ENCODE data around the gene NUFIP2.
"Not testable (repeated sequence)": the region's sequence is repeated elsewhere in the genome, so short reads cannot be mapped to it uniquely, and the experiment has no call there.

The NUFIP2 gene

GRCh38 chr17:29279397-29280070, 14.4 kb downstream of the NUFIP2 start:
- no peak for DNase-seq

- DNase-seq, result no peak
Measured at GRCh38 chr17:29278692-29279091, 15.3 kb downstream of the NUFIP2 start.

DNA sequence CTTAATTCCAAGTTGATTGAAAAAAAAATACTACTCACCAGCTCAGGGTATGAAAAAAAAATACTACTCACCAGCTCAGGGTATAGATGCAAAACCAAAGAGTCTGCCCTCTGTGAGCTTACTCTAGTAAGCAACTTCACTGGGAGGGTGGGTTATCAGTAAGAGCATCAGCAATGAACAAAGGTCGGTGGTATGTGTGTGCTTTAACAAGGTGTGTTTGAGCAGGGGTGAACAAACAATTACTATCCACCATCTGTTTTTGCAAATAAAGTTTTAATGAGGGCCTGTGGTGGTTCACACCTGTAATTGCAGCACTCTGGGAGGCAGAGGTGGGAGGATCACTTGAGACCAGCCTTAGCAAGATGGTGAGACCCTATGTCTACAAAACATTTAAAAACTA, 20.0 kb downstream of the NUFIP2 start:
- no peak for DNase-seq

- not testable (repeated sequence) for DNase-seq
Measured at GRCh38 chr17:29271980-29272379, 22.0 kb downstream of the NUFIP2 start.

- no peak for DNase-seq
Measured at GRCh38 chr17:29263916-29264315, 30.0 kb downstream of the NUFIP2 start.

DNA sequence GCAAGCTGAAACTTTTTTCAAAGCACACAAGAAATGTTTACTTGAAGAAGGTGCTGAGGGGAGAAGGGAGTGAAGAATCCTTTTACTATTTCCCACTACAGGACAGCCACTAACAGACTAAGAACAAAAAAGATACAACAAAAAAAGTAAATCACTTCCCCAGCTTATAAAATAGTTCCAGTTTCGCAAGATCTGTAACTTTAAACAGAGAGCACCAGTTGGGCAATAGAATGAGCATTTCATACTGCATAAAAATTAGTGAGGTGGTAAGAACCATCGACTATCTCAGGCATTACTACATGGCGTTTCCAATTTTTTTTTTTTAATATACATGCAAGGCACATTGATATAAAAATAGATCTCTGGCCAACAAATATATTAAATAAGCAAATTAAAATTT, 36.2 kb downstream of the NUFIP2 start:
- no peak for DNase-seq

DNA sequence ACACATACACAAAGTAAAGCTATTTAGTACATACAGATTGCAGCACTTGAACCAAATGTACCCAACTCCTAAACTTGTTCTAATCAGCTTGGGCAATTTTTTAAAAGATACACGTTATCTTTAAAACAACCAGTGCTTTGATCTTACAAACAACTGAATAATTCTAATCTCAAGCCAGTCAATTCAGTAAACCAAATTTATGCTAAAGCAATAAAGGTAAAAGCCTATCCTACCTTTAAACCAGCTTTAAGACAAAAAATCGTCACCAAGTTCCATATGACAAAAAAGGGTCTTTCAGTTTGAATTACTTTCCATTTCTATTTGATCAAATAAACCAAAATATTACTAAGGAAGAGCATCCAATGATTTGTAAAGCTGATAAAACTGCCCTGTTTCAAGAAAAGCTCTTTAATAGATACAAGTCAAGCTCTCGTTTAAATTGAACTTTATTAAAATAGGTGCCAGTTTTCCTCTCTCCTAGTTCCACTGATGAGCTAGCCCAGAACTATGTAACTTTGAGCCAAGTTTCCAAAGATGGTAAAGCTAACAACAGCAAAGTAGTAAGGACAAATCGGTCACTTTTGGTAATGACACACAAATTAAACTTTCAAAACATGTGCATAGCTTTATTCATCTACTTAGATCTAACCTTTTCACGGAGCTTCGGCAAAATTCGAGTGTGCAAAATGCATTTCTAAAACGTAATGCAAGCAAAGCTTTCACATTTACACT, 37.0 kb downstream of the NUFIP2 start:
- no peak for DNase-seq

- no peak for DNase-seq
Measured at GRCh38 chr17:29255926-29256522, 37.9 kb downstream of the NUFIP2 start.

- DNase-seq, result no peak
Measured at GRCh38 chr17:29253037-29253436, 40.9 kb downstream of the NUFIP2 start.

- DNase-seq, result no peak
Measured at GRCh38 chr17:29252101-29252791, 41.7 kb downstream of the NUFIP2 start.

GRCh38 chr17:29251184-29251583, 42.8 kb downstream of the NUFIP2 start:
- DNase-seq, result no peak

GRCh38 chr17:29250666-29251065, 43.3 kb downstream of the NUFIP2 start:
- DNase-seq, result no peak

GRCh38 chr17:29248845-29249244, 45.1 kb downstream of the NUFIP2 start:
- DNase-seq, result no peak

- no peak for DNase-seq
Measured at GRCh38 chr17:29247219-29247618, 46.7 kb downstream of the NUFIP2 start.

- DNase-seq, result no peak
Measured at GRCh38 chr17:29246628-29247027, 47.3 kb downstream of the NUFIP2 start, which contains the start of gene CRYBA1. Gene CRYBA1 (plus strand): TSS chr17:29246859. CDS start chr17:29246864, 5 bp downstream.

DNA sequence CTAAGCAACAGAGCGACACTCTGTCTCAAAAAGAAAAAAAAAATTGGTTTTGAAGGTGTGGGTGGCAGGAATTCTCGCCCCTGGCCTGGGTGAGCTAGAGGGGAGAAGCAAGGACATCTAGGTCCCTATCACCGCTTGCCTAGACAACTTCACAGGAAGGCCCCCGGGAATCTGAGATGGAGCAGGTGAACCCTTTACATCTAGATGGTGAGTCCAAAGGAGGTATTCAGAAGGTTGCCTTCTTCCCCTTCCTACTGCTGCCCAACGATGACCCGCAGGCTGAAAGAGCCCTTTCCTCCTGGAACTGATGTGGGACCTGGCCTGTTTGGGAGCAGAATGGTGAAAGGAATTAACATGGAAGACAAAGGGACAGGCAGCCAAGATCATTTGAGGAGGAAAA, 48.5 kb downstream of the NUFIP2 start:
- no peak for DNase-seq

- no peak for DNase-seq
Measured at GRCh38 chr17:29243792-29244191, 50.2 kb downstream of the NUFIP2 start.

GRCh38 chr17:29242790-29243189, 51.2 kb downstream of the NUFIP2 start:
- DNase-seq, result no peak

GRCh38 chr17:29242051-29242450, 51.9 kb downstream of the NUFIP2 start:
- DNase-seq, result no peak

DNA sequence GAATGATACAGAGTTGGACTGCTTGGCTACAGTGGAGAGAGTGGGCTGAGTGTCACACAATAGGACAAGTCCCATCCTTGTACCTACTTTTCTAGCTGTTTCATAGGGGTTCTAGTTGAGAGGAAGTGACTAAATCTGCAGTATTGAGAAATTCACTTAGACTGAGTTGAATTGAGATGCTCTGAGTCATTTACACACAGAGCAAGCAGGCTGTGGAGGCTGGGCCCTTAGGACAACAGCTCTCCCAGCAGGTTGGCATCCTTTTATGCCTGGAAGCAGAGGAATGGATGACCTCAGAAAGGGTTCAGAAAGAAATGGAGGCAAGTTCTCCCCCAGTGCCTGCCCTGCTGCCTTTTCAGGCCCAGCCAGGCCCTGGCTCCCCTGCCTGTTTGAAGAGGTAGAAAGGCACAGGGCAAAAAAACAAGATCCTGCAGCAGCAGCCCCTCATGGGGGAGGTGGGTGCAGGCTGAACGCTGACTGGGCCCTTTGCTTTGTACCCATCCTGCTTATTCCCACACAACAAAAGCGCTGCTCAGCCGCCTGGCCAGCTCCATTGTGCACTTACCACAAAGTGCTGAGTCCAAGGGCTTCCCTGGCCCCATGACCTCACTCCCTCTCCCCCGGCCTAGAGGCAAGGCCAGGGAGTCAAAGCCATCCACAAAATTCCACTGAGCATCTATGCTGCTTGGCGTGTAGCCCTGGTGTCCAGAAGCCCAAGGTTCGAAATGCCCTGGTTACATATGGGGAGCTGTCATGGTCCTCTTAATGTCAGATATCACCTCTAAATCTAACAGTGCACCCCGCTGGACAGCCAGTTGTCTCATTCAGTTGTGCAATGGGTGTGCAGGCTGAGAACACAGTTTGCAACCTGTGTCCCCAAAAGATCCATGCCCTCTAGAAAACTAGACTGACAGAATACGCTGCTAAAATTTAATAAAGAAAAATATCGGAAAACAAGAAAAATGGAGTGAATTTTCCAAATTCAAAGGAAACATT, 52.7 kb downstream of the NUFIP2 start:
- DNase-seq, result no peak

DNA sequence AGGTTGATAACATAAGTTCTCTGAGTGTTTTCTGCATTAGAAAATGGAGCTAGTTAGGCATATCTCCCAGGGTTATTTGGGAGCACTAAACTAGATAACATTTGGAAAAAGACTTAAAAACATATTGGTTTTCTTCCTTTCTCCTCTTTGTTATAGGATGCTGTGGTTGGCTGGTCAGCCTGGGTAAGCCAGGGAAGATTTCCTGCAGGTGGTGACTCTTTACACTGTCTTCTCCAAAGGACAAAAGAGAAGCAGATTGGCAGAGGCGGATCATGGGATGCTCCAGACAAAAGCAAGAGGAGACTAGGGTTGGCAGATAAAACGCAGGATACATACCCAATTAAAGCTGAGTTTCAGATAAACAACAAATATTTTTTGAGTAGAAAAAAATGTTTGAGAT, 53.5 kb downstream of the NUFIP2 start:
- DNase-seq, result no peak

DNA sequence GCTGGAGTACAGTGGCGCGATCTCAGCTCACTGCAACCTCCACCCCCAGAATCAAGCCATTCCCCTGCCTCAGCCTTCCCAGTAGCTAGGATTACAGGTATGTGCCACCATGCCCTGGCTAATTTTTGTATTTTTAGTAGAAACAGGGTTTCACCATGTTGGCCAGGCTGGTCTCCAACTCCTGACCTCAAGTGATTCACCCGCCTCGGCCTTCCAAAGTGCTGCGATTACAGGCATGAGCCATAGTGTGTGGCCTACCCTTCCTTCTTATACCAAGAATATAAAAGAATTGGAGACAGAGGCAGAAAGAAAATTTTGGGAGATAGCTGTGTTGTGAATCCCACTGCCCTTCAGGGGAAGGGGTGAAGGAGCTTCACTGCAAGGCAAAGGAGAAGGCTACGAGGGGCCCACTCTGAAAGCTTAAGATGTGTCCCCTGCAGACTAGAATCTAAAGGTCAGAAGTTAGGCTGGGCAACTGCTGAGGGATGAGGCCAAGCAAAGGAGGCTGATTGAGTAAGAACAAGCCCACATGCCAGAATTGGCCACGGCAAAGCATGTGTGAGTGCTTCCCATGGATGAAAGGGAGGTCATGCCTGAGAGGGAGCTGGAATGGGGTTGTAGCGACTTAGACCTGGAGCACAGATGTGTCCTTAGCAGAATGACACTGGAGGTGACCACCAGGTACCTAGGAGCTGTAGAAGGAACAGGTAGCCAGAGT, 55.7 kb downstream of the NUFIP2 start:
- no peak for DNase-seq

All from SHP77 treated with DMSO at 0.1 percent for 48 hours (cell line).